NCI-H82 treated with DMSO at 0.1 percent for 48 hours (cell line): Measurements from ENCODE around the gene RPTN.
A peak's percentile ranks its signal among the peaks of the same experiment; 100 is the strongest.
"Not testable (repeated sequence)": the region's sequence is repeated elsewhere in the genome, so short reads cannot be mapped to it uniquely, and the experiment has no call there.

Source experiments
- DNase-seq: peaks from one replicate; lab custom pipeline; 2025; ENCODE audit not compliant: unreplicated experiment; lab: John Stamatoyannopoulos, UW

RPTN gene

GRCh38 chr1:152165286-152166077 lies 6.5 kb upstream of the RPTN start:
- DNase-seq, result no peak

GRCh38 chr1:152164517-152165136 lies 5.6 kb upstream of the RPTN start:
- no peak for DNase-seq

GRCh38 chr1:152162792-152163463 lies 3.9 kb upstream of the RPTN start:
- no peak for DNase-seq

- no peak for DNase-seq
Measured at GRCh38 chr1:152160576-152160975, 1.5 kb upstream of the RPTN start.

GRCh38 chr1:152153996-152154395 lies 5.0 kb downstream of the RPTN start:
- DNase-seq, result no peak

- DNase-seq, result no peak
Measured at GRCh38 chr1:152151646-152152045, 7.4 kb downstream of the RPTN start.

- DNase-seq, result no peak
Measured at GRCh38 chr1:152148981-152149380, 10.0 kb downstream of the RPTN start.

GRCh38 chr1:152148051-152148450 lies 11.0 kb downstream of the RPTN start:
- DNase-seq, result no peak

- DNase-seq, result no peak
Measured at GRCh38 chr1:152145769-152146168, 13.3 kb downstream of the RPTN start.

GRCh38 chr1:152144674-152145183 lies 14.3 kb downstream of the RPTN start:
- not testable (repeated sequence) for DNase-seq

GRCh38 chr1:152143150-152143887 lies 15.7 kb downstream of the RPTN start:
- DNase-seq, result no peak

GRCh38 chr1:152141971-152142584 lies 16.9 kb downstream of the RPTN start:
- DNase-seq, result peak; percentile 20

- no peak for DNase-seq
Measured at GRCh38 chr1:152137215-152137614, 21.8 kb downstream of the RPTN start.

GRCh38 chr1:152130186-152130585 lies 28.8 kb downstream of the RPTN start:
- no peak for DNase-seq

- no peak for DNase-seq
Measured at GRCh38 chr1:152127673-152128072, 31.4 kb downstream of the RPTN start.

- DNase-seq, result no peak
Measured at GRCh38 chr1:152125834-152126443, 33.1 kb downstream of the RPTN start.

- no peak for DNase-seq
Measured at GRCh38 chr1:152118915-152119314, 40.1 kb downstream of the RPTN start.

GRCh38 chr1:152115344-152115743 lies 43.7 kb downstream of the RPTN start, which contains the start of gene TCHH:
TCHH (minus strand) TSS chr1:152115444; CDS start chr1:152114080, 1,364 bp downstream.
- no peak for DNase-seq

GRCh38 chr1:152112885-152113432 lies 46.1 kb downstream of the RPTN start:
- DNase-seq, result no peak
